Measurements from ENCODE around the gene MS4A3. TPM values are rescaled to one million over a fixed set of nuclear protein-coding genes. Genes with fewer than 3 reads are reported as not detected.

The MS4A3 gene
- total RNA-seq, 1 donor from 2014 or later = not detected

- peaks cover 3% of the 10 kb centered on the region for H3K27me3 Mint-ChIP-seq
- no peak for DNase-seq (ENCODE audit: extremely low spot score, unreplicated experiment)
- H3K4me1 Mint-ChIP-seq (ENCODE audit: unreplicated experiment) = no peaks in the 10 kb centered on the region
- no peak overlapping the region for H3K27ac Mint-ChIP-seq
- no peaks in the 10 kb centered on the region for H3K9me3 Mint-ChIP-seq
- H3K36me3 Mint-ChIP-seq = no peaks in the 10 kb centered on the region
- no peak overlapping the region for H3K4me3 Mint-ChIP-seq
- TF ChIP-seq CTCF (conservative IDR thresholded peaks at IDR 0.05) = no peak
Observed at GRCh38 chr11:60111793-60112192, 55.3 kb downstream of the MS4A3 start.

- H3K27ac Mint-ChIP-seq = no peak overlapping the region
- peaks cover 3% of the 10 kb centered on the region for H3K27me3 Mint-ChIP-seq
- DNase-seq (ENCODE audit: extremely low spot score, unreplicated experiment) = no peak
- peaks cover 3% of the 10 kb centered on the region for H3K4me1 Mint-ChIP-seq (ENCODE audit: unreplicated experiment)
- no peak overlapping the region for H3K4me3 Mint-ChIP-seq
- no peaks in the 10 kb centered on the region for H3K36me3 Mint-ChIP-seq
- TF ChIP-seq CTCF (conservative IDR thresholded peaks at IDR 0.05) = no peak
- no peaks in the 10 kb centered on the region for H3K9me3 Mint-ChIP-seq
Observed at GRCh38 chr11:60116996-60117790, 60.7 kb downstream of the MS4A3 start.

- no peak overlapping the region for H3K4me3 Mint-ChIP-seq
- H3K27me3 Mint-ChIP-seq = peaks cover under 1% of the 10 kb centered on the region
- no peak for TF ChIP-seq CTCF (conservative IDR thresholded peaks at IDR 0.05)
- H3K36me3 Mint-ChIP-seq = no peaks in the 10 kb centered on the region
- H3K9me3 Mint-ChIP-seq = no peaks in the 10 kb centered on the region
- no peak for DNase-seq (ENCODE audit: extremely low spot score, unreplicated experiment)
- H3K27ac Mint-ChIP-seq = no peak overlapping the region
- H3K4me1 Mint-ChIP-seq (ENCODE audit: unreplicated experiment) = peaks cover 3% of the 10 kb centered on the region
Observed at GRCh38 chr11:60118338-60118737, 61.9 kb downstream of the MS4A3 start.

- DNase-seq (ENCODE audit: extremely low spot score, unreplicated experiment) = no peak
- Mint-ChIP-seq H3K4me1 (ENCODE audit: unreplicated experiment) (peaks cover 3% of the 10 kb centered on the region), H3K4me3 (no peak overlapping the region), H3K9me3 (no peaks in the 10 kb centered on the region), H3K27me3 (no peaks in the 10 kb centered on the region), H3K27ac (no peak overlapping the region), H3K36me3 (no peaks in the 10 kb centered on the region)
- no peak for TF ChIP-seq CTCF (conservative IDR thresholded peaks at IDR 0.05)
Observed at GRCh38 chr11:60119710-60120109, 63.2 kb downstream of the MS4A3 start.

Other genes with a start within 250 kb of the MS4A3 start
- 46.2 and 67.1 TPM in 2 replicates for gene MRPL16, start 245.9 kb upstream of the MS4A3 start, total RNA-seq (ENCODE audit: low replicate concordance)
- gene CBLIF, start 211.2 kb upstream of the MS4A3 start, total RNA-seq (ENCODE audit: low replicate concordance) = 11.2 and 54.6 TPM in 2 replicates
- gene TCN1, start 190.2 kb upstream of the MS4A3 start, total RNA-seq (ENCODE audit: low replicate concordance) = 19.3 and 269 TPM in 2 replicates
- gene OOSP3, start 177.9 kb upstream of the MS4A3 start, total RNA-seq (ENCODE audit: low replicate concordance) = not detected in 2 replicates
- gene OOSP1, start 118.2 kb upstream of the MS4A3 start, total RNA-seq (ENCODE audit: low replicate concordance) = not detected in 2 replicates
- not detected in 2 replicates for gene OOSP4A, start 92.6 kb upstream of the MS4A3 start, total RNA-seq (ENCODE audit: low replicate concordance)
- not detected in 2 replicates for gene OOSP4B, start 39.5 kb upstream of the MS4A3 start, total RNA-seq (ENCODE audit: low replicate concordance)
- not detected in 2 replicates for gene OOSP2, start 16.3 kb upstream of the MS4A3 start, total RNA-seq (ENCODE audit: low replicate concordance)
- not detected in 2 replicates for gene MS4A2, start 32.0 kb downstream of the MS4A3 start, total RNA-seq (ENCODE audit: low replicate concordance)
- 4.2 TPM in 1 of 2 replicates, not detected in the other for gene MS4A6A, start 126.4 kb downstream of the MS4A3 start, total RNA-seq (ENCODE audit: low replicate concordance)
- gene MS4A4E, start 186.5 kb downstream of the MS4A3 start, total RNA-seq (ENCODE audit: low replicate concordance) = 0.33 TPM in 1 of 2 replicates, not detected in the other
- not detected in 2 replicates for gene MS4A4A, start 224.0 kb downstream of the MS4A3 start, total RNA-seq (ENCODE audit: low replicate concordance)

Measured in type B pancreatic cell (in vitro differentiated cells).